SK-N-SH treated with all-trans-retinoic acid at 6 μM for 48 hours (cell line): ENCODE measurements around the gene ZDHHC5.

Experiments used
- ATAC-seq: fragments of 200-7000 bp; cut with Tn5 transposase; 3 replicates; pipeline ENCODE4 v1.9.1; 2020; ENCODE audit warnings: mild to moderate bottlenecking, moderate library complexity
- ARNTL ChIP-seq: fragments of 450-650 bp; formaldehyde crosslinking; IDR thresholded peaks from 2 replicates; pipeline ENCODE4 v1.5.0; 2020; ENCODE audit warnings: low read depth, mild to moderate bottlenecking, moderate library complexity, borderline replicate concordance
- BACH2 ChIP-seq: fragments of 250-450 bp; sonication (Bioruptor Pico); IDR thresholded peaks from 2 replicates; pipeline ENCODE4 v1.9.0; 2021; ENCODE audit warnings: mild to moderate bottlenecking, borderline replicate concordance
- CREB5 ChIP-seq: fragments of 250-450 bp; sonication (Bioruptor Pico); IDR thresholded peaks from 2 replicates; pipeline ENCODE4 v1.5.1; 2020; ENCODE audit warnings: low read depth, mild to moderate bottlenecking, moderate library complexity
- CSDC2 ChIP-seq: fragments of 250-450 bp; sonication (Bioruptor Pico); IDR thresholded peaks from 2 replicates; pipeline ENCODE4 v1.5.0; 2020; ENCODE audit warnings: mild to moderate bottlenecking, moderate library complexity
- ESRRG ChIP-seq: fragments of 250-450 bp; sonication (Bioruptor Pico); IDR thresholded peaks from 2 replicates; pipeline ENCODE4 v1.6.1; 2021; ENCODE audit warnings: mild to moderate bottlenecking
- GLIS3 ChIP-seq: fragments of 250-450 bp; sonication (Bioruptor Pico); IDR thresholded peaks from 2 replicates; pipeline ENCODE4 v1.5.0; 2020; ENCODE audit warnings: mild to moderate bottlenecking, moderate library complexity
- ISL1 ChIP-seq: fragments of 250-450 bp; sonication (Bioruptor Pico); IDR thresholded peaks from 2 replicates; pipeline ENCODE4 v2.1.2; 2022; ENCODE audit warnings: mild to moderate bottlenecking, moderate library complexity
- OSR1 ChIP-seq: fragments of 250-450 bp; sonication (Bioruptor Pico); IDR thresholded peaks from 2 replicates; pipeline ENCODE4 v1.8.0; 2022; ENCODE audit warnings: moderate library complexity, mild to moderate bottlenecking, inconsistent platforms
- PATZ1 ChIP-seq: fragments of 250-450 bp; sonication (Bioruptor Pico); IDR thresholded peaks from 2 replicates; pipeline ENCODE4 v1.8.0; 2020; ENCODE audit warnings: mild to moderate bottlenecking, moderate library complexity, borderline replicate concordance
- POU6F1 ChIP-seq: fragments of 250-450 bp; sonication (Bioruptor Pico); IDR thresholded peaks from 2 replicates; pipeline ENCODE4 v1.8.0; 2021; ENCODE audit warnings: low read depth, mild to moderate bottlenecking, moderate library complexity, borderline replicate concordance
- PPARA ChIP-seq: fragments of 250-450 bp; sonication (Bioruptor Pico); IDR thresholded peaks from 2 replicates; pipeline ENCODE4 v1.5.0; 2020; ENCODE audit warnings: mild to moderate bottlenecking, borderline replicate concordance
- RARB ChIP-seq: fragments of 250-450 bp; sonication (Bioruptor Pico); IDR thresholded peaks from 2 replicates; pipeline ENCODE4 v1.8.0; 2021; ENCODE audit warnings: mild to moderate bottlenecking, moderate library complexity
- TCF4 ChIP-seq: fragments of 250-450 bp; sonication (Bioruptor Pico); IDR thresholded peaks from 2 replicates; pipeline ENCODE4 v1.8.0; 2021; ENCODE audit warnings: mild to moderate bottlenecking, moderate library complexity, borderline replicate concordance
- TOX ChIP-seq: fragments of 250-450 bp; sonication (Bioruptor Pico); IDR thresholded peaks from 2 replicates; pipeline ENCODE4 v1.8.0; 2021; ENCODE audit warnings: mild to moderate bottlenecking, moderate library complexity, borderline replicate concordance
- TSHZ2 ChIP-seq: fragments of 250-450 bp; sonication (Bioruptor Pico); IDR thresholded peaks from 2 replicates; pipeline ENCODE4 v1.5.0; 2020; ENCODE audit warnings: mild to moderate bottlenecking, moderate library complexity
- ZC3H10 ChIP-seq: fragments of 250-450 bp; sonication (Bioruptor Pico); IDR thresholded peaks from 2 replicates; pipeline ENCODE4 v1.5.1; 2021; ENCODE audit warnings: mild to moderate bottlenecking, moderate library complexity
- ZFP3 ChIP-seq: fragments of 250-450 bp; sonication (Bioruptor Pico); IDR thresholded peaks from 2 replicates; pipeline ENCODE4 v1.5.0; 2020; ENCODE audit warnings: mild to moderate bottlenecking, moderate library complexity
- ZFP30 ChIP-seq: fragments of 450-650 bp; formaldehyde crosslinking; IDR thresholded peaks from 2 replicates; pipeline ENCODE4 v1.5.0; 2022; ENCODE audit warnings: mild to moderate bottlenecking, moderate library complexity
- ZNF565 ChIP-seq: fragments of 450-650 bp; formaldehyde crosslinking; conservative IDR thresholded peaks from 2 replicates; pipeline ENCODE4 v1.5.0; 2020; ENCODE audit warnings: low read depth, mild to moderate bottlenecking, moderate library complexity
- ZNF70 ChIP-seq: fragments of 450-650 bp; formaldehyde crosslinking; IDR thresholded peaks from 2 replicates; pipeline ENCODE4 v1.5.0; 2020; ENCODE audit warnings: mild to moderate bottlenecking, moderate library complexity
- ZNF8 ChIP-seq: fragments of 450-650 bp; formaldehyde crosslinking; IDR thresholded peaks from 2 replicates; pipeline ENCODE4 v1.5.0; 2020; ENCODE audit warnings: mild to moderate bottlenecking, moderate library complexity
- TF ChIP-seq, protein P1 (sequence below): fragments of 250-450 bp; sonication (Bioruptor Pico); IDR thresholded peaks from 2 replicates; pipeline ENCODE4 v1.5.1; 2021; ENCODE audit warnings: mild to moderate bottlenecking, moderate library complexity

ZDHHC5 gene

GRCh38 chr11:57619331-57619730, 48.6 kb upstream of the ZDHHC5 start:
- ATAC-seq, result no peak
- TF ChIP-seq ZNF565 (CRISPR knock-in tag) (no peak), TSHZ2 (CRISPR knock-in tag) (no peak), BACH2 (CRISPR knock-in tag) (no peak), CSDC2 (CRISPR knock-in tag) (no peak), ZNF70 (no peak), ESRRG (CRISPR knock-in tag) (no peak), POU6F1 (CRISPR knock-in tag) (no peak), PATZ1 (no peak), GLIS3 (CRISPR knock-in tag) (no peak), ZNF8 (CRISPR knock-in tag) (no peak), OSR1 (CRISPR knock-in tag) (no peak), ZFP3 (CRISPR knock-in tag) (no peak), TCF4 (CRISPR knock-in tag) (no peak), ISL1 (CRISPR knock-in tag) (no peak), ZC3H10 (CRISPR knock-in tag) (no peak), CREB5 (CRISPR knock-in tag) (no peak), TOX (CRISPR knock-in tag) (no peak)

GRCh38 chr11:57620467-57620866, 47.4 kb upstream of the ZDHHC5 start:
- TF ChIP-seq ESRRG (CRISPR knock-in tag), result no peak
- no peak for TF ChIP-seq ZFP3 (CRISPR knock-in tag)
- no peak for TF ChIP-seq GLIS3 (CRISPR knock-in tag)
- TF ChIP-seq ARNTL (CRISPR knock-in tag), result no peak
- TF ChIP-seq, protein P1, sequence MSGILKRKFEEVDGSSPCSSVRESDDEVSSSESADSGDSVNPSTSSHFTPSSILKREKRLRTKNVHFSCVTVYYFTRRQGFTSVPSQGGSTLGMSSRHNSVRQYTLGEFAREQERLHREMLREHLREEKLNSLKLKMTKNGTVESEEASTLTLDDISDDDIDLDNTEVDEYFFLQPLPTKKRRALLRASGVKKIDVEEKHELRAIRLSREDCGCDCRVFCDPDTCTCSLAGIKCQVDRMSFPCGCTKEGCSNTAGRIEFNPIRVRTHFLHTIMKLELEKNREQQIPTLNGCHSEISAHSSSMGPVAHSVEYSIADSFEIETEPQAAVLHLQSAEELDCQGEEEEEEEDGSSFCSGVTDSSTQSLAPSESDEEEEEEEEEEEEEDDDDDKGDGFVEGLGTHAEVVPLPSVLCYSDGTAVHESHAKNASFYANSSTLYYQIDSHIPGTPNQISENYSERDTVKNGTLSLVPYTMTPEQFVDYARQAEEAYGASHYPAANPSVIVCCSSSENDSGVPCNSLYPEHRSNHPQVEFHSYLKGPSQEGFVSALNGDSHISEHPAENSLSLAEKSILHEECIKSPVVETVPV (CRISPR knock-in tag), result no peak
- TF ChIP-seq RARB, result no peak
- no peak for TF ChIP-seq PPARA (CRISPR knock-in tag)
- ATAC-seq, result no peak

GRCh38 chr11:57622263-57622662, 45.7 kb upstream of the ZDHHC5 start:
- no peak for ATAC-seq
- TF ChIP-seq OSR1 (CRISPR knock-in tag), result no peak
- no peak for TF ChIP-seq TOX (CRISPR knock-in tag)
- TF ChIP-seq TCF4 (CRISPR knock-in tag), result no peak
- TF ChIP-seq GLIS3 (CRISPR knock-in tag), result no peak
- TF ChIP-seq ISL1 (CRISPR knock-in tag), result no peak
- TF ChIP-seq CREB5 (CRISPR knock-in tag), result no peak
- TF ChIP-seq CSDC2 (CRISPR knock-in tag), result no peak
- no peak for TF ChIP-seq ZC3H10 (CRISPR knock-in tag)
- no peak for TF ChIP-seq ARNTL (CRISPR knock-in tag)
- no peak for TF ChIP-seq POU6F1 (CRISPR knock-in tag)
- no peak for TF ChIP-seq ZNF70
- no peak for TF ChIP-seq ESRRG (CRISPR knock-in tag)
- TF ChIP-seq ZNF565 (CRISPR knock-in tag), result no peak
- no peak for TF ChIP-seq TSHZ2 (CRISPR knock-in tag)
- TF ChIP-seq ZFP30 (CRISPR knock-in tag), result no peak
